PFSK-1 (cell line): Measurements from ENCODE around the gene BLTP3B.

Source experiments
- FOXP2 ChIP-seq: optimal IDR thresholded peaks from 2 replicates; pipeline ENCODE3; 2011; ENCODE audit warnings: borderline replicate concordance, control low read depth, inconsistent platforms; ENCODE audit not compliant: insufficient read depth; ENCODE audit errors: extremely low read length, extremely low read depth
- POLR2AphosphoS5 ChIP-seq: IDR thresholded peaks from 2 replicates; pipeline ENCODE4 v1.6.1; 2012; ENCODE audit warnings: low read depth, mild to moderate bottlenecking, control low read depth, low read length, moderate library complexity
- SIN3A ChIP-seq: IDR thresholded peaks from 2 replicates; pipeline ENCODE4 v1.6.1; 2012; ENCODE audit warnings: mild to moderate bottlenecking, low read length, moderate library complexity, borderline replicate concordance; ENCODE audit not compliant: insufficient read depth
- TAF1 ChIP-seq: IDR thresholded peaks from 2 replicates; pipeline ENCODE4 v1.6.1; 2012; ENCODE audit warnings: low read length, control low read depth, borderline replicate concordance; ENCODE audit not compliant: insufficient read depth
- TF ChIP-seq, protein P1 (sequence below), 2 experiments: IDR thresholded peaks; 2 replicates each; pipeline versions ENCODE4 v1.6.1 to v1.8.0; 2011 to 2012; ENCODE audit warnings: low read depth in 2 of 2, low read length in 2 of 2, control low read depth in 1 of 2, inconsistent platforms in 1 of 2, mild to moderate bottlenecking in 1 of 2, moderate library complexity in 1 of 2; ENCODE audit not compliant: insufficient read depth in 1 of 2

Gene BLTP3B

DNA sequence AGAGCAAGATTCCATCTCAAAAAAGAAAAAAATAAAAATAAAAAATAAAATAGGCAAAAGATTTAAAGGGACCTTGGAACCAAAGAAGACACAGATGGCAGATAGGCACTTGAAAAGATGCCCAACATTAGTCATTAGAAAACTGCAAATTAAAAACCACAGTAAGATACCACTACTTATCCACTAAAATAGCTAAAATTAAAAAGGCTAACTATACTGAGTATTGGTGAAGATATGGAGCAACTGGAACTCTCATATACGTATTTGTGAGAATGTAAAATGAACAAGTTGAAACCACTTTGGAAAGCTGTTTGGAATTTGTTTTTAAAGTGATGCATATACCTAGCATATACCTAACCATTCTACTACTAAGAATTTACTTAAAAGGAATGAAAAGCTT, 22.3 kb downstream of the BLTP3B start:
- TF ChIP-seq FOXP2 (no peak), SIN3A (no peak), TAF1 (no peak), POLR2AphosphoS5 (no peak)
- TF ChIP-seq, protein P1, sequence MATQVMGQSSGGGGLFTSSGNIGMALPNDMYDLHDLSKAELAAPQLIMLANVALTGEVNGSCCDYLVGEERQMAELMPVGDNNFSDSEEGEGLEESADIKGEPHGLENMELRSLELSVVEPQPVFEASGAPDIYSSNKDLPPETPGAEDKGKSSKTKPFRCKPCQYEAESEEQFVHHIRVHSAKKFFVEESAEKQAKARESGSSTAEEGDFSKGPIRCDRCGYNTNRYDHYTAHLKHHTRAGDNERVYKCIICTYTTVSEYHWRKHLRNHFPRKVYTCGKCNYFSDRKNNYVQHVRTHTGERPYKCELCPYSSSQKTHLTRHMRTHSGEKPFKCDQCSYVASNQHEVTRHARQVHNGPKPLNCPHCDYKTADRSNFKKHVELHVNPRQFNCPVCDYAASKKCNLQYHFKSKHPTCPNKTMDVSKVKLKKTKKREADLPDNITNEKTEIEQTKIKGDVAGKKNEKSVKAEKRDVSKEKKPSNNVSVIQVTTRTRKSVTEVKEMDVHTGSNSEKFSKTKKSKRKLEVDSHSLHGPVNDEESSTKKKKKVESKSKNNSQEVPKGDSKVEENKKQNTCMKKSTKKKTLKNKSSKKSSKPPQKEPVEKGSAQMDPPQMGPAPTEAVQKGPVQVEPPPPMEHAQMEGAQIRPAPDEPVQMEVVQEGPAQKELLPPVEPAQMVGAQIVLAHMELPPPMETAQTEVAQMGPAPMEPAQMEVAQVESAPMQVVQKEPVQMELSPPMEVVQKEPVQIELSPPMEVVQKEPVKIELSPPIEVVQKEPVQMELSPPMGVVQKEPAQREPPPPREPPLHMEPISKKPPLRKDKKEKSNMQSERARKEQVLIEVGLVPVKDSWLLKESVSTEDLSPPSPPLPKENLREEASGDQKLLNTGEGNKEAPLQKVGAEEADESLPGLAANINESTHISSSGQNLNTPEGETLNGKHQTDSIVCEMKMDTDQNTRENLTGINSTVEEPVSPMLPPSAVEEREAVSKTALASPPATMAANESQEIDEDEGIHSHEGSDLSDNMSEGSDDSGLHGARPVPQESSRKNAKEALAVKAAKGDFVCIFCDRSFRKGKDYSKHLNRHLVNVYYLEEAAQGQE (IDR thresholded peaks at IDR 0.05; ENCODE audit: insufficient read depth in 1 of 2, low read depth in 2 of 2, low read length in 2 of 2) = no peak

DNA sequence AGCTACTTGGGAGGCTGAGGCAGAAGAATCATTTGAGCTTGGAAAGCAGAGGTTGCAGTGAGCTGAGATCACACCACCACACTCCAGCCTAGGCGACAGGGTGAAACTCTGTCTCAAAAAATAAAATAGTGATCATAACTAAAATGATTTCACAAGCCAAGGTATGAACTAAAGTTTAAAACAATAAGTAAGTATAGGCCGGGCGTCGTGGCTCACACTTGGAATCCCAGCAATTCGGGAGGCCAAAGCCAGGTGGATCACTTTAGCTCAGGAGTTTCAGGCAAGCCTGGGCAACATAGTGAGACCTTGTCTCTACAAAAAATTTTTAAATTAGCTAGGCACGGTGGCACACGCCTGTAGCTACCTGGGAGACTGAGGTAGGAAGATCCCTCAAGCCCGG, 27.4 kb downstream of the BLTP3B start:
- no peak for TF ChIP-seq SIN3A
- no peak for TF ChIP-seq TAF1
- no peak for TF ChIP-seq FOXP2
- TF ChIP-seq POLR2AphosphoS5 = no peak
- TF ChIP-seq, protein P1 (IDR thresholded peaks at IDR 0.05; ENCODE audit: insufficient read depth in 1 of 2, low read depth in 2 of 2, low read length in 2 of 2) = no peak

DNA sequence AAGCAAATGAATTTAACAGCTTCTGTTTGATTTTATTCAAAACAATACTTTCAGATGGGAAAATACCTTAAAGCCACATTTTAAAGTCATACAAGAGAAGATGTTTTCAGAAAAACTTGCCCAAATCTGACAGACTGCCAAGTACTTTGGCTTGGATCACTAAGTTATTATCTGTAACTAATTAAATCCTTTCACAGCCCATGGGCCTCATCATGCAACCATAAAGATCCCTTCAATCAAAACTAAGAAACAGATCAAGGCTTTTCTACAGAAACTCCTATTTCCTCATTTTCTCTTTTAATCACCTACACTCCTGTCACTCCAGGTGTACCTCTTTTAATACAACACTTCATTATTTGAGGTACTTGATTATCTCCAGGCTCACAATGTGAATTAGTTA, 28.1 kb downstream of the BLTP3B start:
- TF ChIP-seq, protein P1 (IDR thresholded peaks at IDR 0.05; ENCODE audit: insufficient read depth in 1 of 2, low read depth in 2 of 2, low read length in 2 of 2) = no peak
- TF ChIP-seq FOXP2 (no peak), TAF1 (no peak), SIN3A (no peak), POLR2AphosphoS5 (no peak)

DNA sequence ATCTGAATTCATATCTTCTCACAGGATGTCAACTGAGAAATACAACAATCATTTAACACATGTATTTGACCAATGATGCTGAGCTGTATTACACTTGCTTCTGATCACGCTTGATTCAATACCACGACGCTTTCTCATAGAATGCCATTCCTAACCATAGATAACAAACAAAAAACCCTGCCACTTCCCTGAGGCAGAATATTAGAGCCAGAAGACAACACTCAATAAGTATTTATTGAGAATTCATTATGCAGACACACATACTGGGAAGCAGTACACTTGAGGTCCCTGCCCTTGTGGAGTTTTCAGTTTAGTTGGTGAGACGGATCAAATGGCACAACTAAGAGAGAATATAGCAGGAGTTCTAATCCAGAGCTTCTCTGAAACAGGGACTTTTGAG, 32.4 kb downstream of the BLTP3B start:
- TF ChIP-seq FOXP2 (no peak), POLR2AphosphoS5 (no peak), SIN3A (no peak), TAF1 (no peak)
- TF ChIP-seq, protein P1 (IDR thresholded peaks at IDR 0.05; ENCODE audit: insufficient read depth in 1 of 2, low read depth in 2 of 2, low read length in 2 of 2) = no peak

DNA sequence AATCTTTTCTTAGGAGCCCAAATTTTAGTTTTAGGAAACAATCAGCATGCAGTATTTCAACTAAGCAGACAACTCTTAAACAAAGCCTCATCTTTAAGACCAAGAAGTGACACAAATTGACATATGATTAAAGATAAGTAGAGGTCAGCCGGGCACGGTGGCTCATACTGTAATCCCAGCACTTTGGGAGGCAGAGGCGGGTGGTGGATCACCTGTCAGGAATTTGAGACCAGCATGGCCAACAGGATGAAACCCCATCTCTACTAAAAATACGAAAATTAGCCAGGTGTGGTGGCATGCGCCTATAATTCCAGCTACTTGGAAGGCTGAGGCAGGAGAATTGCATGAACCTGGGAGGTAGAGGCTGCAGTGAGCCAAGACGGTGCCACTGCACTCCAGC, 35.8 kb downstream of the BLTP3B start:
- TF ChIP-seq FOXP2 = no peak
- TF ChIP-seq SIN3A = no peak
- no peak for TF ChIP-seq POLR2AphosphoS5
- TF ChIP-seq, protein P1 (IDR thresholded peaks at IDR 0.05; ENCODE audit: insufficient read depth in 1 of 2, low read depth in 2 of 2, low read length in 2 of 2) = no peak
- no peak for TF ChIP-seq TAF1
